SK-N-SH treated with all-trans-retinoic acid at 6 μM for 48 hours (cell line): ENCODE measurements around the gene SH3BP4.

Experiments used
- ATAC-seq: fragments of 200-7000 bp; cut with Tn5 transposase; 3 replicates; pipeline ENCODE4 v1.9.1; 2020; ENCODE audit warnings: mild to moderate bottlenecking, moderate library complexity
- ARNTL ChIP-seq: fragments of 450-650 bp; formaldehyde crosslinking; IDR thresholded peaks from 2 replicates; pipeline ENCODE4 v1.5.0; 2020; ENCODE audit warnings: low read depth, mild to moderate bottlenecking, moderate library complexity, borderline replicate concordance
- CSDC2 ChIP-seq: fragments of 250-450 bp; sonication (Bioruptor Pico); IDR thresholded peaks from 2 replicates; pipeline ENCODE4 v1.5.0; 2020; ENCODE audit warnings: mild to moderate bottlenecking, moderate library complexity
- GLIS3 ChIP-seq: fragments of 250-450 bp; sonication (Bioruptor Pico); IDR thresholded peaks from 2 replicates; pipeline ENCODE4 v1.5.0; 2020; ENCODE audit warnings: mild to moderate bottlenecking, moderate library complexity
- ISL1 ChIP-seq: fragments of 250-450 bp; sonication (Bioruptor Pico); IDR thresholded peaks from 2 replicates; pipeline ENCODE4 v2.1.2; 2022; ENCODE audit warnings: mild to moderate bottlenecking, moderate library complexity
- OSR1 ChIP-seq: fragments of 250-450 bp; sonication (Bioruptor Pico); IDR thresholded peaks from 2 replicates; pipeline ENCODE4 v1.8.0; 2022; ENCODE audit warnings: moderate library complexity, mild to moderate bottlenecking, inconsistent platforms
- PPARA ChIP-seq: fragments of 250-450 bp; sonication (Bioruptor Pico); IDR thresholded peaks from 2 replicates; pipeline ENCODE4 v1.5.0; 2020; ENCODE audit warnings: mild to moderate bottlenecking, borderline replicate concordance
- RARB ChIP-seq: fragments of 250-450 bp; sonication (Bioruptor Pico); IDR thresholded peaks from 2 replicates; pipeline ENCODE4 v1.8.0; 2021; ENCODE audit warnings: mild to moderate bottlenecking, moderate library complexity
- SNAI2 ChIP-seq: fragments of 250-450 bp; sonication (Bioruptor Pico); IDR thresholded peaks from 2 replicates; pipeline ENCODE4 v1.5.0; 2020; ENCODE audit warnings: mild to moderate bottlenecking, moderate library complexity
- TCF4 ChIP-seq: fragments of 250-450 bp; sonication (Bioruptor Pico); IDR thresholded peaks from 2 replicates; pipeline ENCODE4 v1.8.0; 2021; ENCODE audit warnings: mild to moderate bottlenecking, moderate library complexity, borderline replicate concordance
- ZC3H10 ChIP-seq: fragments of 250-450 bp; sonication (Bioruptor Pico); IDR thresholded peaks from 2 replicates; pipeline ENCODE4 v1.5.1; 2021; ENCODE audit warnings: mild to moderate bottlenecking, moderate library complexity
- ZFP3 ChIP-seq: fragments of 250-450 bp; sonication (Bioruptor Pico); IDR thresholded peaks from 2 replicates; pipeline ENCODE4 v1.5.0; 2020; ENCODE audit warnings: mild to moderate bottlenecking, moderate library complexity
- ZFP30 ChIP-seq: fragments of 450-650 bp; formaldehyde crosslinking; IDR thresholded peaks from 2 replicates; pipeline ENCODE4 v1.5.0; 2022; ENCODE audit warnings: mild to moderate bottlenecking, moderate library complexity
- ZNF565 ChIP-seq: fragments of 450-650 bp; formaldehyde crosslinking; conservative IDR thresholded peaks from 2 replicates; pipeline ENCODE4 v1.5.0; 2020; ENCODE audit warnings: low read depth, mild to moderate bottlenecking, moderate library complexity
- ZNF70 ChIP-seq: fragments of 450-650 bp; formaldehyde crosslinking; IDR thresholded peaks from 2 replicates; pipeline ENCODE4 v1.5.0; 2020; ENCODE audit warnings: mild to moderate bottlenecking, moderate library complexity
- ZNF8 ChIP-seq: fragments of 450-650 bp; formaldehyde crosslinking; IDR thresholded peaks from 2 replicates; pipeline ENCODE4 v1.5.0; 2020; ENCODE audit warnings: mild to moderate bottlenecking, moderate library complexity
- TF ChIP-seq, protein P1 (sequence below): fragments of 250-450 bp; sonication (Bioruptor Pico); IDR thresholded peaks from 2 replicates; pipeline ENCODE4 v1.8.0; 2020; ENCODE audit warnings: mild to moderate bottlenecking, moderate library complexity, borderline replicate concordance
- TF ChIP-seq, protein P2 (sequence below): fragments of 250-450 bp; sonication (Bioruptor Pico); IDR thresholded peaks from 2 replicates; pipeline ENCODE4 v1.5.1; 2020; ENCODE audit warnings: low read depth, mild to moderate bottlenecking, moderate library complexity
- TF ChIP-seq, protein P3 (sequence below): fragments of 250-450 bp; sonication (Bioruptor Pico); IDR thresholded peaks from 2 replicates; pipeline ENCODE4 v1.8.0; 2021; ENCODE audit warnings: low read depth, mild to moderate bottlenecking, moderate library complexity, borderline replicate concordance
- TF ChIP-seq, protein P4 (sequence below): fragments of 250-450 bp; sonication (Bioruptor Pico); IDR thresholded peaks from 2 replicates; pipeline ENCODE4 v1.5.0; 2020; ENCODE audit warnings: mild to moderate bottlenecking, moderate library complexity

SH3BP4 gene

GRCh38 chr2:234981197-234982095 is 29.6 kb downstream of the SH3BP4 start:
- TF ChIP-seq, protein P1, sequence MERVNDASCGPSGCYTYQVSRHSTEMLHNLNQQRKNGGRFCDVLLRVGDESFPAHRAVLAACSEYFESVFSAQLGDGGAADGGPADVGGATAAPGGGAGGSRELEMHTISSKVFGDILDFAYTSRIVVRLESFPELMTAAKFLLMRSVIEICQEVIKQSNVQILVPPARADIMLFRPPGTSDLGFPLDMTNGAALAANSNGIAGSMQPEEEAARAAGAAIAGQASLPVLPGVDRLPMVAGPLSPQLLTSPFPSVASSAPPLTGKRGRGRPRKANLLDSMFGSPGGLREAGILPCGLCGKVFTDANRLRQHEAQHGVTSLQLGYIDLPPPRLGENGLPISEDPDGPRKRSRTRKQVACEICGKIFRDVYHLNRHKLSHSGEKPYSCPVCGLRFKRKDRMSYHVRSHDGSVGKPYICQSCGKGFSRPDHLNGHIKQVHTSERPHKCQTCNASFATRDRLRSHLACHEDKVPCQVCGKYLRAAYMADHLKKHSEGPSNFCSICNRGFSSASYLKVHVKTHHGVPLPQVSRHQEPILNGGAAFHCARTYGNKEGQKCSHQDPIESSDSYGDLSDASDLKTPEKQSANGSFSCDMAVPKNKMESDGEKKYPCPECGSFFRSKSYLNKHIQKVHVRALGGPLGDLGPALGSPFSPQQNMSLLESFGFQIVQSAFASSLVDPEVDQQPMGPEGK (CRISPR knock-in tag): peak; percentile 76
- peak; percentile 19; the same call in 1 of the 2 replicates for TF ChIP-seq ZFP30 (CRISPR knock-in tag)
- TF ChIP-seq SNAI2 (CRISPR knock-in tag): 0 out of 2 replicates have a peak, but pooled peaks have one; percentile 6
- TF ChIP-seq ARNTL: no peak
- TF ChIP-seq, protein P2, sequence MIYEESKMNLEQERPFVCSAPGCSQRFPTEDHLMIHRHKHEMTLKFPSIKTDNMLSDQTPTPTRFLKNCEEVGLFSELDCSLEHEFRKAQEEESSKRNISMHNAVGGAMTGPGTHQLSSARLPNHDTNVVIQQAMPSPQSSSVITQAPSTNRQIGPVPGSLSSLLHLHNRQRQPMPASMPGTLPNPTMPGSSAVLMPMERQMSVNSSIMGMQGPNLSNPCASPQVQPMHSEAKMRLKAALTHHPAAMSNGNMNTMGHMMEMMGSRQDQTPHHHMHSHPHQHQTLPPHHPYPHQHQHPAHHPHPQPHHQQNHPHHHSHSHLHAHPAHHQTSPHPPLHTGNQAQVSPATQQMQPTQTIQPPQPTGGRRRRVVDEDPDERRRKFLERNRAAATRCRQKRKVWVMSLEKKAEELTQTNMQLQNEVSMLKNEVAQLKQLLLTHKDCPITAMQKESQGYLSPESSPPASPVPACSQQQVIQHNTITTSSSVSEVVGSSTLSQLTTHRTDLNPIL (CRISPR knock-in tag): 0 out of 2 replicates have a peak, but pooled peaks have one; percentile 53
- peak; percentile 88 for TF ChIP-seq ISL1 (CRISPR knock-in tag)
- TF ChIP-seq ZNF8 (CRISPR knock-in tag): peak; percentile 32; the same call in 1 of the 2 replicates
- TF ChIP-seq, protein P3, sequence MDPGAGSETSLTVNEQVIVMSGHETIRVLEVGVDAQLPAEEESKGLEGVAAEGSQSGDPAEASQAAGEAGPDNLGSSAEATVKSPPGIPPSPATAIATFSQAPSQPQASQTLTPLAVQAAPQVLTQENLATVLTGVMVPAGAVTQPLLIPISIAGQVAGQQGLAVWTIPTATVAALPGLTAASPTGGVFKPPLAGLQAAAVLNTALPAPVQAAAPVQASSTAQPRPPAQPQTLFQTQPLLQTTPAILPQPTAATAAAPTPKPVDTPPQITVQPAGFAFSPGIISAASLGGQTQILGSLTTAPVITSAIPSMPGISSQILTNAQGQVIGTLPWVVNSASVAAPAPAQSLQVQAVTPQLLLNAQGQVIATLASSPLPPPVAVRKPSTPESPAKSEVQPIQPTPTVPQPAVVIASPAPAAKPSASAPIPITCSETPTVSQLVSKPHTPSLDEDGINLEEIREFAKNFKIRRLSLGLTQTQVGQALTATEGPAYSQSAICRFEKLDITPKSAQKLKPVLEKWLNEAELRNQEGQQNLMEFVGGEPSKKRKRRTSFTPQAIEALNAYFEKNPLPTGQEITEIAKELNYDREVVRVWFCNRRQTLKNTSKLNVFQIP (CRISPR knock-in tag): 0 out of 2 replicates have a peak, but pooled peaks have one; percentile 33
- no peak; the same call in 1 of the 2 replicates for TF ChIP-seq TCF4 (CRISPR knock-in tag)
- ATAC-seq: peak; percentile 95

GRCh38 chr2:234982096-234982834 is 30.4 kb downstream of the SH3BP4 start:
- no peak for ATAC-seq
- no peak for TF ChIP-seq OSR1 (CRISPR knock-in tag)
- TF ChIP-seq ZFP3: no peak
- no peak for TF ChIP-seq GLIS3 (CRISPR knock-in tag)
- TF ChIP-seq, protein P4, sequence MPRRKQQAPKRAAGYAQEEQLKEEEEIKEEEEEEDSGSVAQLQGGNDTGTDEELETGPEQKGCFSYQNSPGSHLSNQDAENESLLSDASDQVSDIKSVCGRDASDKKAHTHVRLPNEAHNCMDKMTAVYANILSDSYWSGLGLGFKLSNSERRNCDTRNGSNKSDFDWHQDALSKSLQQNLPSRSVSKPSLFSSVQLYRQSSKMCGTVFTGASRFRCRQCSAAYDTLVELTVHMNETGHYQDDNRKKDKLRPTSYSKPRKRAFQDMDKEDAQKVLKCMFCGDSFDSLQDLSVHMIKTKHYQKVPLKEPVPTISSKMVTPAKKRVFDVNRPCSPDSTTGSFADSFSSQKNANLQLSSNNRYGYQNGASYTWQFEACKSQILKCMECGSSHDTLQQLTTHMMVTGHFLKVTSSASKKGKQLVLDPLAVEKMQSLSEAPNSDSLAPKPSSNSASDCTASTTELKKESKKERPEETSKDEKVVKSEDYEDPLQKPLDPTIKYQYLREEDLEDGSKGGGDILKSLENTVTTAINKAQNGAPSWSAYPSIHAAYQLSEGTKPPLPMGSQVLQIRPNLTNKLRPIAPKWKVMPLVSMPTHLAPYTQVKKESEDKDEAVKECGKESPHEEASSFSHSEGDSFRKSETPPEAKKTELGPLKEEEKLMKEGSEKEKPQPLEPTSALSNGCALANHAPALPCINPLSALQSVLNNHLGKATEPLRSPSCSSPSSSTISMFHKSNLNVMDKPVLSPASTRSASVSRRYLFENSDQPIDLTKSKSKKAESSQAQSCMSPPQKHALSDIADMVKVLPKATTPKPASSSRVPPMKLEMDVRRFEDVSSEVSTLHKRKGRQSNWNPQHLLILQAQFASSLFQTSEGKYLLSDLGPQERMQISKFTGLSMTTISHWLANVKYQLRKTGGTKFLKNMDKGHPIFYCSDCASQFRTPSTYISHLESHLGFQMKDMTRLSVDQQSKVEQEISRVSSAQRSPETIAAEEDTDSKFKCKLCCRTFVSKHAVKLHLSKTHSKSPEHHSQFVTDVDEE (CRISPR knock-in tag): no peak
- no peak for TF ChIP-seq ZNF565 (CRISPR knock-in tag)
- TF ChIP-seq PPARA: no peak
- TF ChIP-seq TCF4 (CRISPR knock-in tag): no peak
- no peak for TF ChIP-seq ZC3H10 (CRISPR knock-in tag)
- TF ChIP-seq ZNF70: no peak
- TF ChIP-seq RARB: no peak
- TF ChIP-seq, protein P3 (CRISPR knock-in tag): no peak
- TF ChIP-seq CSDC2: no peak
- TF ChIP-seq, all 23 proteins: peak for 0
